HepG2 (cell line): ENCODE results near the gene ASIC3. TPM values are rescaled to one million over a fixed set of nuclear protein-coding genes. Genes with fewer than 3 reads are reported as not detected.

Experiments
- CHD4 ChIP-seq: fragments of 200-600 bp; sonication (generic); IDR thresholded peaks from 2 replicates; pipeline ENCODE4 v1.7.0; 2017; ENCODE audit warnings: mild to moderate bottlenecking, low read length, borderline replicate concordance
- FOXA1 ChIP-seq, 2 experiments: fragments of 450-650 bp in 1 of 2; sonication (generic) in 1 of 2; formaldehyde crosslinking in 1 of 2; IDR thresholded peaks; 2 replicates each; pipeline versions ENCODE4 v1.4.0 to v1.6.1; 2016 to 2020; ENCODE audit warnings: missing genetic modification reagents in 1 of 2
- GLI4 ChIP-seq: sonication (generic); formaldehyde crosslinking; IDR thresholded peaks from 2 replicates; pipeline ENCODE4 v1.5.1; 2020; ENCODE audit warnings: missing genetic modification reagents, mild to moderate bottlenecking, moderate library complexity, borderline replicate concordance
- HNF4A ChIP-seq: sonication (generic); formaldehyde crosslinking; IDR thresholded peaks from 2 replicates; pipeline ENCODE4 v1.4.0; 2020; ENCODE audit warnings: missing genetic modification reagents
- HOXA7 ChIP-seq: sonication (generic); formaldehyde crosslinking; IDR thresholded peaks from 2 replicates; pipeline ENCODE4 v1.8.1; 2022; ENCODE audit warnings: mild to moderate bottlenecking, missing genetic modification reagents, moderate library complexity
- IKZF4 ChIP-seq: sonication (generic); formaldehyde crosslinking; IDR thresholded peaks from 2 replicates; pipeline ENCODE4 v1.5.1; 2020; ENCODE audit warnings: borderline replicate concordance, mild to moderate bottlenecking, low read depth, missing genetic modification reagents; ENCODE audit errors: not compliant biosample characterization
- ISX ChIP-seq: sonication (generic); formaldehyde crosslinking; conservative IDR thresholded peaks from 2 replicates; pipeline ENCODE4 v1.5.0; 2020; ENCODE audit warnings: missing genetic modification reagents
- JUNB ChIP-seq: sonication (generic); formaldehyde crosslinking; IDR thresholded peaks from 2 replicates; pipeline ENCODE4 v1.8.0; 2022; ENCODE audit warnings: missing genetic modification reagents, mild to moderate bottlenecking, borderline replicate concordance
- MBD4 ChIP-seq: IDR thresholded peaks from 2 replicates; pipeline ENCODE4 v1.6.1; 2012; ENCODE audit warnings: low read length, inconsistent platforms, borderline replicate concordance
- NFYB ChIP-seq: sonication (generic); formaldehyde crosslinking; IDR thresholded peaks from 2 replicates; pipeline ENCODE4 v1.4.0; 2020; ENCODE audit warnings: missing genetic modification reagents
- ZNF225 ChIP-seq: sonication (generic); formaldehyde crosslinking; IDR thresholded peaks from 2 replicates; pipeline ENCODE4 v1.4.0; 2020; ENCODE audit warnings: mild to moderate bottlenecking, missing genetic modification reagents
- ZNF264 ChIP-seq: sonication (generic); formaldehyde crosslinking; IDR thresholded peaks from 2 replicates; pipeline ENCODE4 v1.4.0; 2020; ENCODE audit warnings: missing genetic modification reagents
- ZNF3 ChIP-seq: IDR thresholded peaks from 2 replicates; pipeline ENCODE4 v1.7.0; 2017; ENCODE audit warnings: inconsistent platforms
- ZNF335 ChIP-seq: sonication (generic); formaldehyde crosslinking; IDR thresholded peaks from 2 replicates; pipeline ENCODE4 v1.4.0; 2020; ENCODE audit warnings: missing genetic modification reagents
- ZNF431 ChIP-seq: sonication (generic); formaldehyde crosslinking; IDR thresholded peaks from 2 replicates; pipeline ENCODE4 v1.9.0; 2022; ENCODE audit warnings: missing genetic modification reagents, low read depth, mild to moderate bottlenecking, borderline replicate concordance
- ZNF614 ChIP-seq: IDR thresholded peaks from 2 replicates; pipeline ENCODE4 v1.6.1; 2018; ENCODE audit warnings: missing biosample characterization, missing genetic modification reagents, inconsistent platforms, borderline replicate concordance
- polyA plus RNA-seq, 8 experiments: library from polyadenylated mRNA; depleted of rRNA in 3 of 8; stranded (reverse) in 7 of 8; unstranded in 1 of 8; fragments of >200 nt; fragmentation: Illumina TruSeq in 4 of 8; extraction: Trizol in 4 of 8; gene quantifications; 2 replicates each; pipeline versions ENCODE4 v1.2.1 to v1.2.3, GENCODE V29; 2011 to 2016; ENCODE audit warnings: low read depth in 4 of 8, missing spikeins in 1 of 8, mixed read lengths in 1 of 8; ENCODE audit not compliant: insufficient read depth in 1 of 8
- total RNA-seq, 5 experiments: library from RNA; depleted of rRNA; stranded (reverse); fragments of >200 nt; fragmentation: Illumina TruSeq; extraction: Trizol; gene quantifications; 2 replicates each; pipeline ENCODE4 v1.2.3, GENCODE V29; 2016; ENCODE audit warnings: low read depth in 1 of 5
- TF ChIP-seq, protein P1 (sequence below): sonication (generic); formaldehyde crosslinking; IDR thresholded peaks from 2 replicates; pipeline ENCODE4 v1.4.0; 2020; ENCODE audit warnings: missing genetic modification reagents
- TF ChIP-seq, protein P2 (sequence below): sonication (generic); formaldehyde crosslinking; conservative IDR thresholded peaks from 2 replicates; pipeline ENCODE4 v1.4.0; 2020; ENCODE audit warnings: missing genetic modification reagents
- TF ChIP-seq, protein P3 (sequence below), 2 experiments: fragments of 450-650 bp in 1 of 2; sonication (generic) in 1 of 2; formaldehyde crosslinking in 1 of 2; IDR thresholded peaks; 2 replicates each; pipeline versions ENCODE4 v1.6.1 to v1.8.0; 2016 to 2022; ENCODE audit warnings: antibody characterized with exemption in 1 of 2, mild to moderate bottlenecking in 1 of 2, missing genetic modification reagents in 1 of 2

Gene ASIC3
- total and polyA plus RNA-seq, 2 of the 13 experiments (the other 11 are each of a cell fraction or from before 2014, with no cell fraction given): 0.51 TPM; not detected in 1

DNA sequence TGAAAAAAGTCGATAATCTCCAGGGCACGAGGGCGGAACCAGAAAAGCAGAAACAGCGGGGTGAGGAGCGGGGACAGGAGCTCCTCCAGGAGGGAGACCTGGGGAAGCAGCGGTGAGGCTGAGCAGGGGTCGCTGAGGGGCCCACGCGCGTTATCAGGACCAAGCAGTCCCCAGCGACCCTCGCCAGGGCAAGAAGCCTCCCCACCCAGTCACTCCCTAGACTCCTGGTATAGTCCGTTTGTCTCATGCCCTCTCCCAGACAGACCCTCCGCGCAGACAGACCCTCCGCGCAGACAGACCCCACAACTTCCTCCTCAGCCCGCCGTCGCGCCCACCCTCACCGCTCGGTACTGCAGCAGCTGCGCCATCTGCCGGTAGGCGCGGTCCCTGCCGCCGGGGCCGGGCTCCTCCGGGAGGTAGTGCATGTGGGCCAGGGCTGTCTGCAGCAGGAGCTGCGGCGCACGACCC, 30.3 kb upstream of the ASIC3 start (continued):
- TF ChIP-seq ZNF431 (CRISPR knock-in tag) (no peak), MBD4 (no peak), ZNF264 (no peak), CHD4 (no peak), JUNB (no peak), IKZF4 (CRISPR knock-in tag) (no peak), FOXA1 (IDR thresholded peaks at IDR 0.05) (no peak), FOXA1 (CRISPR knock-in tag; IDR thresholded peaks at IDR 0.05) (no peak), GLI4 (CRISPR knock-in tag) (no peak), HOXA7 (CRISPR knock-in tag) (no peak), ZNF335 (CRISPR knock-in tag) (no peak), ZNF614 (peak; percentile 31; the same call in 1 of the 2 replicates), ZNF3 (CRISPR knock-in tag) (no peak), NFYB (no peak), ISX (CRISPR knock-in tag) (no peak), HNF4A (no peak), ZNF225 (CRISPR knock-in tag) (no peak)
- TF ChIP-seq, protein P1, sequence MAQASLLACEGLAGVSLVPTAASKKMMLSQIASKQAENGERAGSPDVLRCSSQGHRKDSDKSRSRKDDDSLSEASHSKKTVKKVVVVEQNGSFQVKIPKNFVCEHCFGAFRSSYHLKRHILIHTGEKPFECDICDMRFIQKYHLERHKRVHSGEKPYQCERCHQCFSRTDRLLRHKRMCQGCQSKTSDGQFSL: no peak
- TF ChIP-seq, protein P2, sequence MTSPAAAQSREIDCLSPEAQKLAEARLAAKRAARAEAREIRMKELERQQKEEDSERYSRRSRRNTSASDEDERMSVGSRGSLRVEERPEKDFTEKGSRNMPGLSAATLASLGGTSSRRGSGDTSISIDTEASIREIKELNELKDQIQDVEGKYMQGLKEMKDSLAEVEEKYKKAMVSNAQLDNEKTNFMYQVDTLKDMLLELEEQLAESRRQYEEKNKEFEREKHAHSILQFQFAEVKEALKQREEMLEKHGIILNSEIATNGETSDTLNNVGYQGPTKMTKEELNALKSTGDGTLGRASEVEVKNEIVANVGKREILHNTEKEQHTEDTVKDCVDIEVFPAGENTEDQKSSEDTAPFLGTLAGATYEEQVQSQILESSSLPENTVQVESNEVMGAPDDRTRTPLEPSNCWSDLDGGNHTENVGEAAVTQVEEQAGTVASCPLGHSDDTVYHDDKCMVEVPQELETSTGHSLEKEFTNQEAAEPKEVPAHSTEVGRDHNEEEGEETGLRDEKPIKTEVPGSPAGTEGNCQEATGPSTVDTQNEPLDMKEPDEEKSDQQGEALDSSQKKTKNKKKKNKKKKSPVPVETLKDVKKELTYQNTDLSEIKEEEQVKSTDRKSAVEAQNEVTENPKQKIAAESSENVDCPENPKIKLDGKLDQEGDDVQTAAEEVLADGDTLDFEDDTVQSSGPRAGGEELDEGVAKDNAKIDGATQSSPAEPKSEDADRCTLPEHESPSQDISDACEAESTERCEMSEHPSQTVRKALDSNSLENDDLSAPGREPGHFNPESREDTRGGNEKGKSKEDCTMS (CRISPR knock-in tag): no peak
- TF ChIP-seq, protein P3, sequence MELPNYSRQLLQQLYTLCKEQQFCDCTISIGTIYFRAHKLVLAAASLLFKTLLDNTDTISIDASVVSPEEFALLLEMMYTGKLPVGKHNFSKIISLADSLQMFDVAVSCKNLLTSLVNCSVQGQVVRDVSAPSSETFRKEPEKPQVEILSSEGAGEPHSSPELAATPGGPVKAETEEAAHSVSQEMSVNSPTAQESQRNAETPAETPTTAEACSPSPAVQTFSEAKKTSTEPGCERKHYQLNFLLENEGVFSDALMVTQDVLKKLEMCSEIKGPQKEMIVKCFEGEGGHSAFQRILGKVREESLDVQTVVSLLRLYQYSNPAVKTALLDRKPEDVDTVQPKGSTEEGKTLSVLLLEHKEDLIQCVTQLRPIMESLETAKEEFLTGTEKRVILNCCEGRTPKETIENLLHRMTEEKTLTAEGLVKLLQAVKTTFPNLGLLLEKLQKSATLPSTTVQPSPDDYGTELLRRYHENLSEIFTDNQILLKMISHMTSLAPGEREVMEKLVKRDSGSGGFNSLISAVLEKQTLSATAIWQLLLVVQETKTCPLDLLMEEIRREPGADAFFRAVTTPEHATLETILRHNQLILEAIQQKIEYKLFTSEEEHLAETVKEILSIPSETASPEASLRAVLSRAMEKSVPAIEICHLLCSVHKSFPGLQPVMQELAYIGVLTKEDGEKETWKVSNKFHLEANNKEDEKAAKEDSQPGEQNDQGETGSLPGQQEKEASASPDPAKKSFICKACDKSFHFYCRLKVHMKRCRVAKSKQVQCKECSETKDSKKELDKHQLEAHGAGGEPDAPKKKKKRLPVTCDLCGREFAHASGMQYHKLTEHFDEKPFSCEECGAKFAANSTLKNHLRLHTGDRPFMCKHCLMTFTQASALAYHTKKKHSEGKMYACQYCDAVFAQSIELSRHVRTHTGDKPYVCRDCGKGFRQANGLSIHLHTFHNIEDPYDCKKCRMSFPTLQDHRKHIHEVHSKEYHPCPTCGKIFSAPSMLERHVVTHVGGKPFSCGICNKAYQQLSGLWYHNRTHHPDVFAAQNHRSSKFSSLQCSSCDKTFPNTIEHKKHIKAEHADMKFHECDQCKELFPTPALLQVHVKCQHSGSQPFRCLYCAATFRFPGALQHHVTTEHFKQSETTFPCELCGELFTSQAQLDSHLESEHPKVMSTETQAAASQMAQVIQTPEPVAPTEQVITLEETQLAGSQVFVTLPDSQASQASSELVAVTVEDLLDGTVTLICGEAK (IDR thresholded peaks at IDR 0.05): no peak
- TF ChIP-seq, protein P3 (CRISPR knock-in tag; IDR thresholded peaks at IDR 0.05): no peak
